ENCODE measurements around the gene AUH.

GRCh38 chr9:91179237-91180138 lies 182.2 kb downstream of the AUH start:
- no peak for TF ChIP-seq FOXM1 (IDR thresholded peaks at IDR 0.05; ENCODE audit: borderline replicate concordance)
- TF ChIP-seq FOXK2 (IDR thresholded peaks at IDR 0.05) = no peak
- TF ChIP-seq ELF4 (IDR thresholded peaks at IDR 0.05) = no peak
- TF ChIP-seq SP1 (IDR thresholded peaks at IDR 0.05) = no peak
- TF ChIP-seq NFRKB (IDR thresholded peaks at IDR 0.05) = no peak
- TF ChIP-seq HDGF (IDR thresholded peaks at IDR 0.05; ENCODE audit: borderline replicate concordance) = no peak
- TF ChIP-seq SUZ12 (IDR thresholded peaks at IDR 0.05) = no peak

Measured in HEK293T (cell line).